CD4-positive, alpha-beta T cell treated with Interferon alpha-2 for 1 hour (primary cell): ENCODE data around the gene EYA3.

Experiments
- DNase-seq, 2 donors: peaks; one replicate each; pipeline ENCODE4 v3.0.0-alpha.2; 2020 to 2022

Gene EYA3

GRCh38 chr1:28070725-28071593 lies 17.5 kb downstream of the EYA3 start:
- no peak for DNase-seq

DNA sequence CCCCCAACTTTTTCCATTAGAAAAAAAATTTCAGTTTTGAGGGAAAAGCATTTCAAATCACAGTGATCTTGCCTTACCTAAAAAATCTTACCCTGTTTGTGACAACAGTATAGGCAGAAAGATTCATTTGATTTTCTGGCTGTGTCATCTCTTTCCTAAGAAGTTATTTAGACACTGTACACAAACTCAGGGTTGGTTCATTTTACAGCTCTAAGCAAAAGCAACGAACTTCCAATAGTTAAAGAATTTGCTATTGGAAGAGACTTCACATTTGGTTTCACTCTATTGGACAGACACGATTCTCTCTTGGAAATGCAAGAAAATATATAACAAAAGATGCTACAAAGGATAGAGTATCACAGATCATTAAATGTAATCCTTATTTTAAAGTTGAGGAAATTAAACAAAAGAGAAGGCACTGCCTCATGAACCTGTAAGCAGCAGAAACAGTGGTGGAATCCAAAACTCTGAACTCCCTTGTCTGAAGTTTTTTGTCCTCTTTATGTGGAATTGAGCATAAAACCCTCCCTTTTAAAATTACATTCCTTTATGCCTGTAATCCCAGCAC lies 20.8 kb downstream of the EYA3 start:
- DNase-seq, result no peak

- DNase-seq, result no peak
Observed at GRCh38 chr1:28066393-28067154, 21.8 kb downstream of the EYA3 start.

DNA sequence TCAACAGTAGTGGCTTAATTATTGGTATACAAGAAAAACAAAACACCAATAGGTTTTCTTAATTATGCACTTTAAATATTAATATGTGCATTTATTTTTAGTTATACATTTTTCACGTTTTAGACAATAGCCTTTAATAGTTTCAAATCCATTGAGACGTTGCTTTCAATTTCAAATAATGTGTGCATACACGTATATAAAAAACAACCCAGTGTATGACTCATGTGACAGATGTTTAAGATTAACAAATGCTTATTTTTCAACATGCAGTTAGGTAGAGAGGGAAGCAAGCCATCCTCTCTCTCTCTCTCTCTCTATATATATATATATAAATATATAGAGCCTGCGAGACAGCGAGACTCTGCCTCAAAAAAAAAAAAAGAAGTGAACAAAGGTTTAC lies 24.3 kb downstream of the EYA3 start:
- no peak for DNase-seq

GRCh38 chr1:28062806-28063205 lies 25.6 kb downstream of the EYA3 start:
- peak in 1 of 2 donors; percentile 19 for DNase-seq

DNA sequence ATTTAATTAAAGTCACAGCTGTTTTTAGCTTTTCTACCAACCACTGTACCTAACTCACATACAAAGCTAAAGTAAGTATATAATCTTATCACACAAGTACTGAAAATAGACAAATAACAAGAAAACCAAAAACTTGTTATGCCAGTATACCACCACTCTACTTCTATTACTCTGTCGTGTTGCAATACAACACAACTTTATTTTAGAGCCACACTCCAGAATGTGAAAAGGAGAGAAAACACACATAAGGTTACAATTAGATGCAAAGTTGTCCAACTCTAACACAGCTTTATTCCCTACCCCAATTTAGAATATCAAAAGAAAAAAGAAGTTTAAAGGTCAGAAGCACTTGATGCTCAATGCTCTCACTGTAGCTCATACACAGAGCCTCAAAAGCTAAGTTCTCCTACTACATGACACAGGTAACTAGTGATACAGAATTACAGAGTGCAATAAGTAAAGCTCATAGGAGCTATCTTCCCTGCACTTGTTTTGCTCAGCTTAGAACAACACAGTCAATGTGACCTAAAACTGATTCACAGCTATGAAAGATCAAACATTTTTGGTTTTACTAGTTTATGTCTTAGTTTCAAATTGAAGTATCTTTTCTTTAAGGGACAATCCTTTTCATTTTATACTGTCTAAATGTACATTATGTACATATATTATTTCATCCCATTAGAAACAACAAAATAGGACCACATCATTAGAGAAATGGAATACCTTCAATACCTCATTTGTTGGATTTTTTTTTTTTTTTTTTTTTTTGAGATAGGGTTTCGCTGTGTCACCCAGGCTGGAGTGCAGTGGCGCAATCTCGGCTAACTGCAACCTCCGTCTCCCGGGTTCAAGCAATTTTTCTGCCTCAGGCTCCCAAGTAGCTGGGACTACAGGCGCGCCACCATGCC lies 29.2 kb downstream of the EYA3 start:
- no peak for DNase-seq

- DNase-seq, result no peak
Observed at GRCh38 chr1:28058168-28058567, 30.2 kb downstream of the EYA3 start.

DNA sequence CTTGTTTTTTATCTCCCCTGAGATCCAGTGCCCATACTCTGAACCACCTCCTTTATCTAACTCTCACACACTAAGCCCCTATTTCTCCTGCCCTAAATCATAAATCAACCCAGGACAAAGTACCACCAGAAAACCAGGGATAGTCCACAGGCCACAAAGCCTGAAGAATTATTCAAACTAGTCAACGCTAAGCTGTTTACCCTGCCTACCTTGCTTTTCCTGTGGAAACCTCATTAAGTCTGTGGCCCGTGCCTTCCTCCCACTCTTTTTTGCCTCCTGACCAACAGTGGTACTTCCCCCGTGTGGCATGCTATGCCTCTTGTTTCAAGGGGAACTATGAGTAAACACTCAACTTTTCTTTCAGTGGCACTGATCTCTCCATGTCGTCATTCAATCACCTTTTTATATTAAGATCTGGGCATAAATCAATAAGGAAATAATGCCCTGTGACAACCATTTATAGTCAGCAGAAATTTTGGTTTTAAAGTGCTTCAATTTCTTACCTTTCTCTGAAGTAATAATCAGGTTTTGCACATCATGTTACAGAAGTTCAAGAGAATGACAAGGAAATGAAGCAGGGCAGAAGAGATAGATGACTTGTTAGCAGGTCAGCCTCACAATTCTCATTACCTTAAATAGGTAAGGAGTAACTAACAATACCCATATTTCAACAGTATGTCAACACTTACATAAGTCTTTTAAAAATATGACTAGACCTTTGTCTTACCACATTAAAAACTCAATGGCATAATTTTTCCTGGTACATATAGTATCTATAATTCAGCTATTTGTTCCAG lies 32.1 kb downstream of the EYA3 start:
- peak; percentile 12 to 55 for DNase-seq

GRCh38 chr1:28050776-28051175 lies 37.6 kb downstream of the EYA3 start:
- no peak for DNase-seq

DNA sequence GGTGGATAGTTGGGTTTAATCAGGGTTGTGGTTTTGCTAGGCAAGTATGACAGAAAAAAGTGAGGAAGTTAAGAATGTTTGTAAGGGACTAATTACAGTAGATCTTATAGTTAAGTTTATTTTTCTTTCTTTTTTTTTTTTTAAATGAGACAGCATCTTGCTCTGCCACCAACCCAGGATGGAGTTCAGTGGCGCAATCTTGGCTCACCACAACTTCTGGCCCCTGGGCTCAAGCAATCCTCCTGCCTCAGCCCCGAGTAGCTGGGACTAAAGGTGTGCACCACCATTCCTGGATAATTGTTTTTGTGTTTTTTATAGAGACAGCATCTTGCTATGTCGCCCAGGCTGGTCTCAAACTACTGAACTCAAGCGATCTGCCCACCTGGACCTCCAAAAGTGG lies 41.7 kb downstream of the EYA3 start:
- DNase-seq, result no peak

GRCh38 chr1:28045777-28046176 lies 42.6 kb downstream of the EYA3 start:
- no peak for DNase-seq

- no peak for DNase-seq
Observed at GRCh38 chr1:28044399-28044798, 44.0 kb downstream of the EYA3 start.

DNA sequence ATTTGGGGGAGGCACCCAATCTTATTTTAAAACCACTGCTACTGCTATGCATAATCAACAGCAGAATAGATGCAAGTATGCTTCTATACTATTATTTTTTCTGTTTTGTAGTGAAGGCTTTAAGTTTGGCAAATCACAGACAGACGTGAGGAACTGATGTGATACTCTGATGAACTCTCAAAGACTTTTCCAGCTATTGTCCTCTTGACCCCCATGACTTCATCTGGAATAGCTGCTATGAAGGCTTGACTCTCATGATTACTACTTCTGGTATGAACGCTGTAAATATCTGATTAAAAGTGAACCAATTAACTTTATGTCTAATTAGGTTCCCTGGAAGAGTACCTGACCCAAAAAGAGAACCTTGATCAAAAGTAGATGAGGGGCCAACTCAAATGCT lies 49.1 kb downstream of the EYA3 start:
- no peak for DNase-seq

DNA sequence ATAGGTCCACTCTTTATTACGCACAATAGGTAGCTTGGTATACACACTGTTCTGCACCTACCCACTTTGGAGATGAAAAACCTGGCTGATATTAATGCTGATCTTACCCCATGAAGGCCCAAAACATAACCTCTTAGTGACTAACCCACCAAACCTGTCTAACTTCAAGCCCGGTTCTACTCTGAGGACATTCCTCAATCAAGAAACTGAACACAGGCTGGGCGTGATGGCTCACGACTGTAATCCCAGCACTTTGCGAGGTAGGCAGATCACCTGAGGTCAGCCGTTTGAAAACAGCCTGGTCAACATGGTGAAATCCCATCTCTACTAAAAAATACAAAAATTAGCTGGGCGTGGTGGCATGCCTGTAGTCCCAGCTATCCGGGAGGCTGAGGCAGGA lies 50.5 kb downstream of the EYA3 start:
- no peak for DNase-seq

DNA sequence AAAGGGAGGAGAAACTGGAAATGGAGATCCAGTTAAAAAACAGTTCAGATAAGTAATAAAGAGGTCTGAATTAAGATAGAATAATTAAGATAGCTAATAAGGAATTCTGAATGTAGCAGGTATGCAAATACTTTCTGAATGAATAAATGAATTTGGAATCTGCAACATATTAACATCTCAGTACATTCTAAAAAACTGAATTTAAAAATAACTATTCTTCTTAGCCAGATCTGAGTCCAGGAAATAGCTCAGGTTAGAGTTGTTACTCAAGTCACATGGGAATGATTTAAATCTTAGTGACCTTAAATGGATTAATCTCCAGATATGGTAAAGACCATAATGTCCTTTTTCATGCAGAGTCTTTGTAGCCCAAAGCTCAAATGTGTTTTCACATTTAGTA lies 51.2 kb downstream of the EYA3 start:
- DNase-seq, result no peak

GRCh38 chr1:28036431-28036830 lies 52.0 kb downstream of the EYA3 start:
- DNase-seq, result no peak

DNA sequence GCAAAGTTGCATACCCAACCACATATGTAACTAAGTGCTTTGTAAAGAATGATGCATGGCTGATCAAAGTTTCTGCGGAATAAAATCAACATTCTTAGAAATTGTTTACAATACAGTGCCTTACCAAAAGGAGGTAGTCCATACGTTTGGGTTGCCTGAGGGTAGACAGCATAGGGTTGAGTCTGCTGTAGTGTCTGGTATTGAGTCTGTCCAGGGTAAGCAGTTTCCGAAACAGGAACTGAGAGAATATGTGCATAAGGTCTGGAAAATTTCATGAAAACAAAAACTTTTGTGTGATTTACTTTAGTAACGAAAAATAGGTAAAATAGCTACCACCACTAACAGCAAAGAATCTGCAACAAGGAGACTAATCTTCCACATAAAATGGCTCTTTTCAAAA lies 53.0 kb downstream of the EYA3 start:
- DNase-seq, result no peak

- DNase-seq, result no peak
Observed at GRCh38 chr1:28032281-28032680, 56.1 kb downstream of the EYA3 start.

DNA sequence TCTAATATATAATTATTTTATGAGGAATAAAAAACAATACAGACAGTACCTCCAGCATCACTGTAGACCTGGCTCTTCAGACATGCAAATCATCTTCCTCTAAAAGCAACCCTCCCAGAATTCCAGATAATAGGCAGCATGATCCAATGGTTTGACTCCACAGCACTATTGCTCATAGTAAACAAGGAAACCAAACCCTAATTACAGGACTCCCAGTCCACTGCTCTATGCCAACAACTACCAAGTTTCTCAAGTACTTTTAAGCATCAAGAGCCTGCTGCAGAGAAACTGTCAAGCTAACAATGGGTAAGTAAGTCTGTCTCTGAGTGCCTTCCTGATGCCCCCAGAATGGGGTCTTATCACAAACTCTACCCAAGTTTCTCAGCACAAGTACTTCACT lies 57.2 kb downstream of the EYA3 start:
- no peak for DNase-seq

DNA sequence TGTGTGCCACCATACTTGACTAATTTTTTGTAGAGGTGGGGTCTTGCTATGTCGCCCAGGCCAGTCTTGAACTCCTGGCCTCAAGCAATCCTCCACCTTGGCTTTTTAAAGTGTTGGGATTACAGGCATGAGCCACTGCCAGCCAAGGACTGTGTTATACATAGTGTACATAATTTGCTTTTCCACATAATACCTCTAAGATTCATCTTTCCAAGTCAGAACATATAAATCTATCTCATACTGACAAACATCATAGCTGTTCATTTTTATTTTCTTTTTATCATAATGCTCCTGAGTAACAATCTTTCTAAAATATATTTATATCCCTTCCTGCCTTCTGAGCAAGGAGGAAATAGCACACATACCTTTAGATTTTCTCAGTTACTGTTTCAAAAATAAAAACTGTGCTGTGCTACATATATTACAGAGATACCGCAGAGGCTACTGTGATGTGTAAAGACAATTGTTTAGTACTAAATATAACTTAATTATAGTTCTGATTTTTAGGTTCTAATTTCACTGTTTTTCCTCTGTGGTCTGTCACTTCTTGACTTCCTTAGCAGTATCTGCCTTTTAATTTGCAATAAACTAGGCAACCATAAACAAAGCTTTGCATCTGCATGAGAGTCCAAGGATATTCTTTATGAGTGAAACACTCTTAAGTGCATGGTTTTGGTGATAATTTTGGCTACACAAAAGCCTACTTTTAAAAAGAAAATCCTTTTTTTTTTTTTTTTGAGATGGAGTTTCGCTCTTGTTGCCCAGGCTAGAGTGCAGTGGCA lies 59.3 kb downstream of the EYA3 start:
- DNase-seq, result no peak

DNA sequence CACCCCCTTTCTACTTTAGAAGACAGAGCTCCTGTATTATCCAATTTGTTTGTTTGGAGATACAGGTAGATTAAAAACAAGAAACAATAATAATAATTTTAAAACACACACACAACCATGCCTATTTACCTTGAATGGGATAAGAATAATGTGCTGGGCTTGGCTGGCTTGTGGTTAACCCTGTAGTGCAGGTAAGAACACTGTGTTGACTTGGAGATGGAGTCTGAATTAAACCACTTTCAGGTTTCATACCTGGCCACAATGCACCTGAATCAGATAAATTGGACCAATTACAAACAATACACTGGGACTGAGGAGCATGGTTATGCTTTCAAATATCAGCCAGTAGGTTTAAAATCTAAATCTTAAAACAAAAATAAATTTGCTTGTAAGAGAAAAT lies 60.8 kb downstream of the EYA3 start:
- no peak for DNase-seq
